ENCODE data around the gene KCTD20. TPM values are rescaled to one million over a fixed set of nuclear protein-coding genes. Genes with fewer than 3 reads are reported as not detected.

KCTD20 gene
- total and polyA plus RNA-seq, 9 of the 15 experiments (the other 6 are each of a cell fraction or from before 2014, with no cell fraction given): 28.9 to 160 (median 70.6) TPM

DNA sequence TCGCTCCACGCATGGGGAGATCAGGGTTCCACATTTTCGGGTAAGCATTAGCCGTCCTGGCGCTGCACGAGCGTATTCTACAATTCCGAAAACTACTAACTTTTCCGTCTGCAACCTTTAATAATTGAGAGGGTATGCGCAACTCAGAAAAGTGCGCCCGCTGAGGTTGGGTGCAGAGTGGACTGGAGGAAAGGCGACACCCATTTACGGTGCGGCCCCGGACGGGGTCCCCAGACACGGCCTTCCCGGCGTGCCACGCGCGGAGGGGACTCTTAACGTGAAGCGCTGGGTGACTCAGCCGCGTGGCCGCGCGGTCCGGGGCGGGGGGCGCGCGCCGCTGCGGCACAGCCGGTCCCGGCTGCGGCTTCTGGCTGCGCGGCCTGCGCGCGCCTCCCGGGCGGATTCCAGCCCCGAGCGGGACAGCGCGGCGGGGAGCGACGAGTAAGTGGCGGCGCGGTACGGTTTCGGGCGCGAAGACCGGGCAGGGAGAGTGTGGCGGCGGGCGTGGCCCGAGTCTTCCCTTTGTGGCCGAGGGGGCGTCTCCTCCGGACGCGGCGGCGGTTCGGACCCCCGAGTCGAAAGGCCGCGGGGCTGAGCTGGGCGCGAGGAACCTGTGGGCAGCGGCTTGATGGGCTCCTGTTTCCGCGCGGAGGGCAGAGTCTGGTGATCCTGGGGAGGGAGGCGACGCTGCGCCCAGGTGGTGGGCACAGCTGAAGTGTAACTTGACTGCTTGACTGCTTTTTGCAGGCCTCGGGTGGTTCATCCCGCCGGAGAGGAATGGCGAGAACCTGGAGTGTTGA is at the start of gene KCTD20, which contains the start of gene PXT1 (continued):
- TF ChIP-seq, protein P1, sequence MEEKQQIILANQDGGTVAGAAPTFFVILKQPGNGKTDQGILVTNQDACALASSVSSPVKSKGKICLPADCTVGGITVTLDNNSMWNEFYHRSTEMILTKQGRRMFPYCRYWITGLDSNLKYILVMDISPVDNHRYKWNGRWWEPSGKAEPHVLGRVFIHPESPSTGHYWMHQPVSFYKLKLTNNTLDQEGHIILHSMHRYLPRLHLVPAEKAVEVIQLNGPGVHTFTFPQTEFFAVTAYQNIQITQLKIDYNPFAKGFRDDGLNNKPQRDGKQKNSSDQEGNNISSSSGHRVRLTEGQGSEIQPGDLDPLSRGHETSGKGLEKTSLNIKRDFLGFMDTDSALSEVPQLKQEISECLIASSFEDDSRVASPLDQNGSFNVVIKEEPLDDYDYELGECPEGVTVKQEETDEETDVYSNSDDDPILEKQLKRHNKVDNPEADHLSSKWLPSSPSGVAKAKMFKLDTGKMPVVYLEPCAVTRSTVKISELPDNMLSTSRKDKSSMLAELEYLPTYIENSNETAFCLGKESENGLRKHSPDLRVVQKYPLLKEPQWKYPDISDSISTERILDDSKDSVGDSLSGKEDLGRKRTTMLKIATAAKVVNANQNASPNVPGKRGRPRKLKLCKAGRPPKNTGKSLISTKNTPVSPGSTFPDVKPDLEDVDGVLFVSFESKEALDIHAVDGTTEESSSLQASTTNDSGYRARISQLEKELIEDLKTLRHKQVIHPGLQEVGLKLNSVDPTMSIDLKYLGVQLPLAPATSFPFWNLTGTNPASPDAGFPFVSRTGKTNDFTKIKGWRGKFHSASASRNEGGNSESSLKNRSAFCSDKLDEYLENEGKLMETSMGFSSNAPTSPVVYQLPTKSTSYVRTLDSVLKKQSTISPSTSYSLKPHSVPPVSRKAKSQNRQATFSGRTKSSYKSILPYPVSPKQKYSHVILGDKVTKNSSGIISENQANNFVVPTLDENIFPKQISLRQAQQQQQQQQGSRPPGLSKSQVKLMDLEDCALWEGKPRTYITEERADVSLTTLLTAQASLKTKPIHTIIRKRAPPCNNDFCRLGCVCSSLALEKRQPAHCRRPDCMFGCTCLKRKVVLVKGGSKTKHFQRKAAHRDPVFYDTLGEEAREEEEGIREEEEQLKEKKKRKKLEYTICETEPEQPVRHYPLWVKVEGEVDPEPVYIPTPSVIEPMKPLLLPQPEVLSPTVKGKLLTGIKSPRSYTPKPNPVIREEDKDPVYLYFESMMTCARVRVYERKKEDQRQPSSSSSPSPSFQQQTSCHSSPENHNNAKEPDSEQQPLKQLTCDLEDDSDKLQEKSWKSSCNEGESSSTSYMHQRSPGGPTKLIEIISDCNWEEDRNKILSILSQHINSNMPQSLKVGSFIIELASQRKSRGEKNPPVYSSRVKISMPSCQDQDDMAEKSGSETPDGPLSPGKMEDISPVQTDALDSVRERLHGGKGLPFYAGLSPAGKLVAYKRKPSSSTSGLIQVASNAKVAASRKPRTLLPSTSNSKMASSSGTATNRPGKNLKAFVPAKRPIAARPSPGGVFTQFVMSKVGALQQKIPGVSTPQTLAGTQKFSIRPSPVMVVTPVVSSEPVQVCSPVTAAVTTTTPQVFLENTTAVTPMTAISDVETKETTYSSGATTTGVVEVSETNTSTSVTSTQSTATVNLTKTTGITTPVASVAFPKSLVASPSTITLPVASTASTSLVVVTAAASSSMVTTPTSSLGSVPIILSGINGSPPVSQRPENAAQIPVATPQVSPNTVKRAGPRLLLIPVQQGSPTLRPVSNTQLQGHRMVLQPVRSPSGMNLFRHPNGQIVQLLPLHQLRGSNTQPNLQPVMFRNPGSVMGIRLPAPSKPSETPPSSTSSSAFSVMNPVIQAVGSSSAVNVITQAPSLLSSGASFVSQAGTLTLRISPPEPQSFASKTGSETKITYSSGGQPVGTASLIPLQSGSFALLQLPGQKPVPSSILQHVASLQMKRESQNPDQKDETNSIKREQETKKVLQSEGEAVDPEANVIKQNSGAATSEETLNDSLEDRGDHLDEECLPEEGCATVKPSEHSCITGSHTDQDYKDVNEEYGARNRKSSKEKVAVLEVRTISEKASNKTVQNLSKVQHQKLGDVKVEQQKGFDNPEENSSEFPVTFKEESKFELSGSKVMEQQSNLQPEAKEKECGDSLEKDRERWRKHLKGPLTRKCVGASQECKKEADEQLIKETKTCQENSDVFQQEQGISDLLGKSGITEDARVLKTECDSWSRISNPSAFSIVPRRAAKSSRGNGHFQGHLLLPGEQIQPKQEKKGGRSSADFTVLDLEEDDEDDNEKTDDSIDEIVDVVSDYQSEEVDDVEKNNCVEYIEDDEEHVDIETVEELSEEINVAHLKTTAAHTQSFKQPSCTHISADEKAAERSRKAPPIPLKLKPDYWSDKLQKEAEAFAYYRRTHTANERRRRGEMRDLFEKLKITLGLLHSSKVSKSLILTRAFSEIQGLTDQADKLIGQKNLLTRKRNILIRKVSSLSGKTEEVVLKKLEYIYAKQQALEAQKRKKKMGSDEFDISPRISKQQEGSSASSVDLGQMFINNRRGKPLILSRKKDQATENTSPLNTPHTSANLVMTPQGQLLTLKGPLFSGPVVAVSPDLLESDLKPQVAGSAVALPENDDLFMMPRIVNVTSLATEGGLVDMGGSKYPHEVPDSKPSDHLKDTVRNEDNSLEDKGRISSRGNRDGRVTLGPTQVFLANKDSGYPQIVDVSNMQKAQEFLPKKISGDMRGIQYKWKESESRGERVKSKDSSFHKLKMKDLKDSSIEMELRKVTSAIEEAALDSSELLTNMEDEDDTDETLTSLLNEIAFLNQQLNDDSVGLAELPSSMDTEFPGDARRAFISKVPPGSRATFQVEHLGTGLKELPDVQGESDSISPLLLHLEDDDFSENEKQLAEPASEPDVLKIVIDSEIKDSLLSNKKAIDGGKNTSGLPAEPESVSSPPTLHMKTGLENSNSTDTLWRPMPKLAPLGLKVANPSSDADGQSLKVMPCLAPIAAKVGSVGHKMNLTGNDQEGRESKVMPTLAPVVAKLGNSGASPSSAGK (IDR thresholded peaks at IDR 0.05): peak; percentile 75
- TF ChIP-seq MYC (IDR thresholded peaks at IDR 0.05; ENCODE audit: low read depth, low read length) (peak; percentile 96), MYC (CRISPR knock-in tag; IDR thresholded peaks at IDR 0.05; ENCODE audit: borderline replicate concordance, low read depth) (peak; percentile 61; the same call in 1 of the 2 replicates), MAFK (IDR thresholded peaks at IDR 0.05; ENCODE audit: low read length) (peak; percentile 39; the same call in 1 of the 2 replicates), HDAC3 (IDR thresholded peaks at IDR 0.05; ENCODE audit: borderline replicate concordance, partially characterized antibody) (peak; percentile 93), ZNF12 (CRISPR knock-in tag; IDR thresholded peaks at IDR 0.05) (0 out of 2 replicates have a peak, but pooled peaks have one; percentile 75), ZNF24 (IDR thresholded peaks at IDR 0.05) (peak; percentile 89), ZFP1 (CRISPR knock-in tag; IDR thresholded peaks at IDR 0.05) (no peak), GABPA (tag; conservative IDR thresholded peaks at IDR 0.05; ENCODE audit: low read depth) (peak; percentile 62), RAD21 (CRISPR knock-in tag; conservative IDR thresholded peaks at IDR 0.05 in 1 of 2, IDR thresholded peaks at IDR 0.05 in 1 of 2) (peak; percentile 18 to 45; a peak in 3 of 4 replicates), STAG1 (CRISPR knock-in tag; IDR thresholded peaks at IDR 0.05; ENCODE audit: borderline replicate concordance) (no peak)
- TF ChIP-seq, protein P2, sequence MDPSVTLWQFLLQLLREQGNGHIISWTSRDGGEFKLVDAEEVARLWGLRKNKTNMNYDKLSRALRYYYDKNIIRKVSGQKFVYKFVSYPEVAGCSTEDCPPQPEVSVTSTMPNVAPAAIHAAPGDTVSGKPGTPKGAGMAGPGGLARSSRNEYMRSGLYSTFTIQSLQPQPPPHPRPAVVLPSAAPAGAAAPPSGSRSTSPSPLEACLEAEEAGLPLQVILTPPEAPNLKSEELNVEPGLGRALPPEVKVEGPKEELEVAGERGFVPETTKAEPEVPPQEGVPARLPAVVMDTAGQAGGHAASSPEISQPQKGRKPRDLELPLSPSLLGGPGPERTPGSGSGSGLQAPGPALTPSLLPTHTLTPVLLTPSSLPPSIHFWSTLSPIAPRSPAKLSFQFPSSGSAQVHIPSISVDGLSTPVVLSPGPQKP (CRISPR knock-in tag; IDR thresholded peaks at IDR 0.05): no peak
- TF ChIP-seq, protein P3, sequence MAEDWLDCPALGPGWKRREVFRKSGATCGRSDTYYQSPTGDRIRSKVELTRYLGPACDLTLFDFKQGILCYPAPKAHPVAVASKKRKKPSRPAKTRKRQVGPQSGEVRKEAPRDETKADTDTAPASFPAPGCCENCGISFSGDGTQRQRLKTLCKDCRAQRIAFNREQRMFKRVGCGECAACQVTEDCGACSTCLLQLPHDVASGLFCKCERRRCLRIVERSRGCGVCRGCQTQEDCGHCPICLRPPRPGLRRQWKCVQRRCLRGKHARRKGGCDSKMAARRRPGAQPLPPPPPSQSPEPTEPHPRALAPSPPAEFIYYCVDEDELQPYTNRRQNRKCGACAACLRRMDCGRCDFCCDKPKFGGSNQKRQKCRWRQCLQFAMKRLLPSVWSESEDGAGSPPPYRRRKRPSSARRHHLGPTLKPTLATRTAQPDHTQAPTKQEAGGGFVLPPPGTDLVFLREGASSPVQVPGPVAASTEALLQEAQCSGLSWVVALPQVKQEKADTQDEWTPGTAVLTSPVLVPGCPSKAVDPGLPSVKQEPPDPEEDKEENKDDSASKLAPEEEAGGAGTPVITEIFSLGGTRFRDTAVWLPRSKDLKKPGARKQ (CRISPR knock-in tag; IDR thresholded peaks at IDR 0.05): no peak
